Measurements from ENCODE around the gene ZNF32.
"Not testable (repeated sequence)": the region's sequence is repeated elsewhere in the genome, so short reads cannot be mapped to it uniquely, and the experiment has no call there.

The ZNF32 gene

DNA sequence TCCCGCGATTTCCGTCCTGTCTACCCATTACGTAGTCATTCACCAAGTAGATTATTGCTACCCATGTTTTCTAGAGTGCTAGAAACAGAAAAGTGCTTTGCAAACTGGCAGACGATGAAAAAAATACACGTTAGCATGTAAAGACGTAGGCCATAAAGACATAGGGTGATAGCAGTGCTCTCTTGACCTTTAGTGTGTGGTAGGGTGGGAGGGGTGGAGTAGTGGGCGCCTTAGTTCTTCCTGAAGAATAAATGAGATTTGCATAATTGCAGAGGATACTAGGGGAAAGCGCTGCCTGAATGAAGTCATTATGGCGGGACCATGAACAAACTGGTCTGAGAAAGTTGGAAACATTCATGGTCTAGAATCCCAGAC is 41.5 kb downstream of the ZNF32 start:
- TF ChIP-seq, protein P1, sequence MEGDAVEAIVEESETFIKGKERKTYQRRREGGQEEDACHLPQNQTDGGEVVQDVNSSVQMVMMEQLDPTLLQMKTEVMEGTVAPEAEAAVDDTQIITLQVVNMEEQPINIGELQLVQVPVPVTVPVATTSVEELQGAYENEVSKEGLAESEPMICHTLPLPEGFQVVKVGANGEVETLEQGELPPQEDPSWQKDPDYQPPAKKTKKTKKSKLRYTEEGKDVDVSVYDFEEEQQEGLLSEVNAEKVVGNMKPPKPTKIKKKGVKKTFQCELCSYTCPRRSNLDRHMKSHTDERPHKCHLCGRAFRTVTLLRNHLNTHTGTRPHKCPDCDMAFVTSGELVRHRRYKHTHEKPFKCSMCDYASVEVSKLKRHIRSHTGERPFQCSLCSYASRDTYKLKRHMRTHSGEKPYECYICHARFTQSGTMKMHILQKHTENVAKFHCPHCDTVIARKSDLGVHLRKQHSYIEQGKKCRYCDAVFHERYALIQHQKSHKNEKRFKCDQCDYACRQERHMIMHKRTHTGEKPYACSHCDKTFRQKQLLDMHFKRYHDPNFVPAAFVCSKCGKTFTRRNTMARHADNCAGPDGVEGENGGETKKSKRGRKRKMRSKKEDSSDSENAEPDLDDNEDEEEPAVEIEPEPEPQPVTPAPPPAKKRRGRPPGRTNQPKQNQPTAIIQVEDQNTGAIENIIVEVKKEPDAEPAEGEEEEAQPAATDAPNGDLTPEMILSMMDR (IDR thresholded peaks at IDR 0.05) = no peak
- H3K4me3 Mint-ChIP-seq = peak overlapping the region; percentile 88
- peaks cover 19% of the 10 kb centered on the region for H3K4me1 Mint-ChIP-seq
- H3K27ac Mint-ChIP-seq = no peak overlapping the region
- H3K36me3 Mint-ChIP-seq (ENCODE audit: low read depth) = peaks cover 44% of the 10 kb centered on the region
- no peak for DNase-seq
- peaks cover 26% of the 10 kb centered on the region for H3K27me3 Mint-ChIP-seq (ENCODE audit: low read depth, poor library complexity)
- peaks cover 34% of the 10 kb centered on the region for H3K9me3 Mint-ChIP-seq

DNA sequence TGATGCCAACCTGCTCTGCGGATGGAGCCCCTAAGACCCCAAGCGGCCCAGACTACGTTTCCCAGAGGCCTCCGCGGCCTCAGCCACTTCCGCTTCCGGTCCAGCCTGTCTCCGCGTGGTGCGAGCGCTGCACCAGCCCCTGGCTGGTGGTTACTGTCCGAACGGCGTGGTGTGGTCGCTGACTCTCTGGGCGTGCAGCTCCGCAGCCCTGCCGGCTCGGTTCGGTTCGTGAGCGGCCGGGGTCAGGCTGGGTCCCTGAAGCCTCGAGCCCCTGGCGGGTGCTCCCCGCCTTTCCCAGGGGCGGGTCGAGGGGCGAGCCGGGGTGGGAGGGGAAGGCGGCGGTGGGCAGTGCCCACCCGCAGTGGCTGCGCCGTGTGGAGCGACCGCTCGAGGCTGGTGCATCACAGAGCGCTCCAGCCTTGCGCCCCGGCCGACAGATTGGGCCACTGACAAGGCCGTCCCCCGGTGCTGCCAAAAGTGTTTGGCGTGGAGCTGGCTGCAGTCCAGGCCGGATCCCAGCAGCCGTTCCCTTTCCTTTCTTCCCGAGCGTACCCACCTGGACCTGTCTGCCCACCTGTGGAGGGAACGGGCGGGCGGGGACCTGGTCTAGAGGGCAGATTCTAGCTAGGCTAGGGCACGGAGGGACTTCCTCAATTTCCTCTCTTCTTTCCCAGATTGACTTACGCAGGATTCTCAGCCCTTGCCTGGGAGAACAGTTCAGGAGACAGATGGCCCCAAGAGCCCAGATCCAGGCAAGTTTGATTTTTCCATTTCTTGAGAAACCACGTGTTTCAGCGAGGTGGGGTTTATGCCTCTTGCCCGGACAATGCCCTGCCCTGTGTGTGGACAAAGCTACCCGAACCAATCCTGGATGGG is 42.1 kb downstream of the ZNF32 start, which contains the start of gene ZNF485:
Gene ZNF485 (plus strand): TSS at position 116 of the 876 bp plus-strand sequence. CDS start 613 bp downstream, at position 729.
- Mint-ChIP-seq H3K27ac (no peak within 1 kb of the TSS), H3K27me3 (ENCODE audit: low read depth, poor library complexity) (peaks cover 30% of the 10 kb centered on the region), H3K36me3 (ENCODE audit: low read depth) (peaks cover 38% of the 10 kb centered on the region), H3K4me3 (peak within 1 kb of the TSS; percentile 88), H3K4me1 (peaks cover 19% of the 10 kb centered on the region), H3K9me3 (peaks cover 33% of the 10 kb centered on the region)
- TF ChIP-seq, protein P1 (IDR thresholded peaks at IDR 0.05) = no peak
- peak; percentile 71 for DNase-seq

DNA sequence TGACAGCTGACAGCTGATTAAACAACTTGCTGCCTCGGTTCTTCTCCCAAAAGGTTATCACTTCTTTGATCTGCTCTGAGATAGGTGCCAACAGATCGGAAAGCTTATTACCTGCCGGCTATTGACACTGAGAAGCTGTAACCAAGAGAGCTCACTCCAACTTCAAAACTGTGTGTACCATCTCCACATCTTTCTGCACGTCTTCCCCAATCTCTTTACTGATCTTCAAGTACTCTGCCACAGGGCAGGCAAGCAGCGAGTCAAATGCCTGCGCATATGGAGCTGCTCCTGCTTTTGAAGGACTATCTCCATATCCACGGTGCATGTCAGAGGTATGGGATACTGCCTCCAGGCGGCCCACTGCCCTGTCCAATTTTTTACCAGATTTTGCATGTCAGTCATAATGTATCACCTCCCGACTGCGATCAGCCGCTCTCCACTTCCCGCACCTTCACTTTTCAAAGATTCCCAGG is 42.8 kb downstream of the ZNF32 start:
- peak overlapping the region; percentile 88 for H3K4me3 Mint-ChIP-seq
- H3K4me1 Mint-ChIP-seq = peaks cover 19% of the 10 kb centered on the region
- no peak for DNase-seq
- peaks cover 31% of the 10 kb centered on the region for H3K36me3 Mint-ChIP-seq (ENCODE audit: low read depth)
- H3K27ac Mint-ChIP-seq = no peak overlapping the region
- peaks cover 37% of the 10 kb centered on the region for H3K9me3 Mint-ChIP-seq
- TF ChIP-seq, protein P1 (IDR thresholded peaks at IDR 0.05) = no peak
- H3K27me3 Mint-ChIP-seq (ENCODE audit: low read depth, poor library complexity) = peaks cover 33% of the 10 kb centered on the region

DNA sequence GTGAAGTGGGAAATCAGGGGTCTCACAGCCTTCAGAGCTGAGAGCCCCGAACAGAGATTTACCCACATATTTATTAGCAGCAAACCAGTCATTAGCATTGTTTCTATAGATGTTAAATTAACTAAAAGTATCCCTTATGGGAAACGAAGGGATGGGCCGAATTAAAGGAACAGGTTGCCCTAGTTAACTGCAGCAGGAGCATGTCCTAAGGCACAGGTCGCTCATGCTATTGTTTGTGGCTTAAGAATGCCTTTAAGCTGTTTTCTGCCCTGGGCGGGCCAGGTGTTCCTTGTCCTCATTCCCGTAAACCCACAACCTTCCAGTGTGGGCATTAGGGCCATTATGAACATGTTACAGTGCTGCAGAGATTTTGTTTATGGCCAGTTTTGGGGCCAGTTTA is 47.1 kb downstream of the ZNF32 start:
- not testable (repeated sequence) for H3K36me3 Mint-ChIP-seq (ENCODE audit: low read depth); H3K4me3 Mint-ChIP-seq; DNase-seq; H3K4me1 Mint-ChIP-seq; H3K27ac Mint-ChIP-seq
- peaks cover 36% of the 10 kb centered on the region for H3K27me3 Mint-ChIP-seq (ENCODE audit: low read depth, poor library complexity)
- peaks cover 36% of the 10 kb centered on the region for H3K9me3 Mint-ChIP-seq

DNA sequence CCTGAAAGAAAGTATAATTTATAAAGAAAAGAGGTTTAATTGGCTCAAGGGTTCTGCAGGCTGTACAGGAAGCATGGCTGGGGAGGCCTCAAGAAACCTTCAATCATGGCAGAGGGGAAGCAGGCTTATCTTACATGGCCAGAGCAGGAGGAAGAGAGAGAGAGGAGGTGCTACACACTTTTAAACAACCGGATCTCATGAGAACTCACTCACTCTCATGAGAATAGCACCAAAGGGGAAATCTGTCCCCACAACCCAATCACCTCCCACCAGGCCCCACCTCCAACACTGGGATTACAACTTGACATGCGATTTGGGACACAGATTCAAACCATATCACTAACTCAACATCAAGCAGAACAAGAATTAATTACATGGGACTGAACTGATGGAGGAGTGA is 49.3 kb downstream of the ZNF32 start:
- TF ChIP-seq, protein P1 (IDR thresholded peaks at IDR 0.05) = no peak
- Mint-ChIP-seq H3K4me1 (peaks cover 14% of the 10 kb centered on the region), H3K36me3 (ENCODE audit: low read depth) (no peaks in the 10 kb centered on the region), H3K27me3 (ENCODE audit: low read depth, poor library complexity) (peaks cover 31% of the 10 kb centered on the region), H3K27ac (no peak overlapping the region), H3K4me3 (no peak overlapping the region), H3K9me3 (peaks cover 33% of the 10 kb centered on the region)
- no peak for DNase-seq

DNA sequence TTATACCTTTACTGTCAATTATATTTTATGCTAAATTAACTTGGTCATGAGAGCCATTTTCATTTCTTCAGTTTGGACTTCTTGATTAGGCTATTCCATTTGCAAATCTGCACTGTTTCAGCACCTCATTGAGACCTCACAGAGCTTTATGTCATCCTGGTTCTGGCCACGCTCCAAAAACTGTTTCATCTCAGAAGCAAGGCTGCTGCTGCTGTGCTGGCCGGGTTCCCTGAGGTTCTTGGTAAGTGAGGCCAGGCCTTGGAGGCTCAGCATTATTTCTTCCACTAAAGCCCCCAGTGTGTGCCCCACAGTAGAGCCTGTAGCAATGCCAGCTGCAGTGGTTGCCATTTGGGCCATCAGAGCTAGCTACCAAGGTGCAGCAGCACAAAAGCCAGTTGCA is 50.2 kb downstream of the ZNF32 start:
- no peak for DNase-seq
- Mint-ChIP-seq H3K9me3 (peaks cover 37% of the 10 kb centered on the region), H3K36me3 (ENCODE audit: low read depth) (no peaks in the 10 kb centered on the region), H3K4me1 (peaks cover 14% of the 10 kb centered on the region), H3K27ac (no peak overlapping the region), H3K27me3 (ENCODE audit: low read depth, poor library complexity) (peaks cover 28% of the 10 kb centered on the region), H3K4me3 (no peak overlapping the region)
- TF ChIP-seq, protein P1 (IDR thresholded peaks at IDR 0.05) = no peak

Data from nephron progenitor cell (in vitro differentiated cells).